AG09319 (cell line): ENCODE results near the gene P2RY6.

Source experiments
- DNase-seq: peaks from one replicate; pipeline ENCODE4 v3.0.0-alpha.2; 2010; ENCODE audit warnings: low read depth; ENCODE audit errors: extremely low read depth
- CTCF ChIP-seq: IDR thresholded peaks from 2 replicates; pipeline ENCODE4 v1.5.1; 2011; ENCODE audit warnings: low read depth, mild to moderate bottlenecking, inconsistent platforms, low read length, moderate library complexity

P2RY6 gene

GRCh38 chr11:73265278-73265810 lies 6.8 kb upstream of the P2RY6 start:
- no peak for DNase-seq
- TF ChIP-seq CTCF, result no peak

- TF ChIP-seq CTCF, result no peak
- DNase-seq, result no peak
These were observed 6.1 kb upstream of the P2RY6 start for GRCh38 chr11:73265853-73266645.

DNA sequence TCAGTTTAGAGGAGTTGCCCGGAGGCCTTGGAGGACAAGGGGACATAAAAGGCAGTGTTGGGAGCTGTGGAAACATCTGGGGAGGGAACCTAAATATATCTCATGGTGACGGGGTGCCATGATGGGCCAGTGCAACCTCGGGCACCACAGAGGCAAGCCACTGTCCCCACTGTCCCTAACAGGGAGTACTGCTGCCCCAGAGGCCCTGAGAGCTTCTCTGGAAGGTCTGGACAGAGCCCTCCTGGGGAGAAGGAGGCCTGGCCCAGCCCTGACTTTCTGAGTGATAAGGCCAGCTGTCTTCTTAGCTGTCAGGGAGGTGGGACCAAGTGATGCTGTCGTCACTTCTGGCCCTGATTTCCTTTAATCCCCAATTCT lies 5.5 kb upstream of the P2RY6 start:
- no peak for DNase-seq
- TF ChIP-seq CTCF, result no peak

- TF ChIP-seq CTCF, result no peak
- no peak for DNase-seq
These were observed 4.9 kb upstream of the P2RY6 start for GRCh38 chr11:73267122-73267846.

DNA sequence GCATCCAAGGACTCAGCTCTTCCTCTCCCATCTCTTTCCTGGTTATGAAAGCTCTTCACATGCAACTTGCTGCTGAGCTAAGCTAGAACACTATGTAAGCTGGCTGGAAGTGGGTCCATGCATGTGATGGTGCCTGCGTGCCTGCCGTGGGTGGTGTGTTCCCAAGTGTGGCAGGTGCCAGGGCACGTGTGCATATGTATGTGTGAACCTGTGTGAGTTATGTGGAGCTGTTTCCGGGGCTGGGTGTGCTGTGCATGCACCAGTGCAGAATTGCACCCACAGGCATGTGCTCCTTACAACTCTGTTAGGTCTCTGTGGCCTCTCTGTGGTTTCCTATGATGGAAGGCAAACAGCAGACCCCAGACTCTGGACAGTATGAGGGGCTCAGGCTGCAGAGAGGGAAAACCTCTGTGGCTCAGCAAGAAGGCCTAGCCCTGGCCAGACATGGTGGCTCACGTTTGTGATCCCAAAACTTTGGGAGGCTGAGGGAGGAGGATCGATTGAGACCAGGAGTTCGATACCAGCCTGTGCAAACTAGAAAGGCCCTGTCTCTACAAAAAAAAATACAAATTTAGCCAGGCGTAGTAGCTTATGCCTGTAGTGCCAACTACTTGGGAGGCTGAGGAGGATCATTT lies 4.1 kb upstream of the P2RY6 start:
- TF ChIP-seq CTCF, result no peak
- DNase-seq, result no peak

DNA sequence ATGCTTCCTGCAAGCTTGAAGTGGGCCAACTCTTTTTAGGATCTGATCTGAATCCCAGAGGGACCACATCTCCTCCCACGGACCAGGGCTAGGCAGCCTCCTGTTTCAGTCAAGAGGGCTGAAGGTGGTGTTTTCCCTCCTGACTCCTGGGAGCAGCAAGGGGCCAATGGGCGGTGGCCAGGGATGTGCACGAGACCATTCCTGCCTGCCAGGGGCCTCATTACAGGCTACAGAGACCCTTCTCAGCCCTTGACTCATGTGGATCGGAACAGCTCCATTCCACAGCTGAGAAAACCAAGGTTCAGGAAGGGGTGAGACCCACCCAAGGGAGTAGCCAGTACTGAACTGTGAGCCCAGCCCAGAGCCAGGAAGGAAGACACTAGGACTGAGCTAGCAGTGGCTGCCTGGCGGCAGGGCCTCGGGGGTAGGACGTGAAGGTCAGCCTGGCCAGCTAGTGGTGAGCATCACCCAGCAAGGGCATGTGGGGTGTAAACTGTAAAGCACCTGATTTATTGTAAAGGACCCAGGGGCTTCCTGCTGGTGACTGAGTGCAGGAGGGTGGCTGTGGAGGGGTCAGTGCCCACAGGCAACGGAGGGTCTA lies 3.4 kb upstream of the P2RY6 start:
- TF ChIP-seq CTCF, result no peak
- DNase-seq, result no peak
